ENCODE measurements around the gene BCS1L.

DNA sequence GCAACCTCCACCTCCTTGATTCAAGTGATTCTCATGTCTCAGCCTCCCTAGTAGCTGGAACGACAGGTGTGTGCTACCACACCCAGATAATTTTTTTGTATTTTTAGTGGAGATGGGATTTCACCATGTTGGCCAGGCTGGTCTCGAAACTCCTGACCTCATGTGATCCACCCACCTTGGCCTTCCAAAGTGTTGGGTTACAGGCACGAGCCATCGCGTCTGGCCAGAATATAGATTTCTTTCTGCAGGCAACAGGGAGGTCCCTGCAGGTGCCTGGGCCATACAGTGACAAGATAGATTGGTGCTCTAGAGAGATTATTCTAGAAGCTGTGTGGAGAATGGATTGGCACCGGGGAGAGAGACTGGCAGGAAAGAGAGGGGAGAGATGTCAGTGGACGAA lies 38.5 kb upstream of the BCS1L start:
- TF ChIP-seq NR1H2 (CRISPR knock-in tag; IDR thresholded peaks at IDR 0.05; ENCODE audit: borderline replicate concordance, low read depth) (no peak), BRD4 (CRISPR knock-in tag; IDR thresholded peaks at IDR 0.05) (no peak), SMC3 (IDR thresholded peaks at IDR 0.05; ENCODE audit: low read length) (no peak), ZNF549 (CRISPR knock-in tag; IDR thresholded peaks at IDR 0.05) (no peak), TBL1XR1 (IDR thresholded peaks at IDR 0.05; ENCODE audit: borderline replicate concordance, low read length, partially characterized antibody) (no peak), ZFP41 (CRISPR knock-in tag; IDR thresholded peaks at IDR 0.05; ENCODE audit: borderline replicate concordance) (no peak), CTCF (CRISPR knock-in tag; IDR thresholded peaks at IDR 0.05) (no peak), ZNF143 (CRISPR knock-in tag; IDR thresholded peaks at IDR 0.05) (no peak), NFE2L2 (IDR thresholded peaks at IDR 0.05; ENCODE audit: low read length) (no peak), IRF9 (CRISPR knock-in tag; IDR thresholded peaks at IDR 0.05; ENCODE audit: borderline replicate concordance) (no peak), RXRA (CRISPR knock-in tag; IDR thresholded peaks at IDR 0.05) (no peak)

All from HepG2 (cell line).